GM18505 (cell line): Measurements from ENCODE around the gene FAF1.

Source experiments
- ATAC-seq: cut with Tn5 transposase; IDR thresholded peaks from one replicate; pipeline ENCODE4 v1.9.1; 2021; ENCODE audit not compliant: unreplicated experiment
- POLR2A ChIP-seq: IDR thresholded peaks from 4 replicates; pipeline ENCODE4 v1.6.1; 2011; ENCODE audit warnings: borderline replicate concordance; ENCODE audit not compliant: insufficient read depth, insufficient read length; ENCODE audit errors: extremely low read depth

The FAF1 gene

GRCh38 chr1:50493710-50494109 lies 466.4 kb downstream of the FAF1 start:
- no peak for TF ChIP-seq POLR2A
- no peak for ATAC-seq

GRCh38 chr1:50492142-50492541 lies 467.9 kb downstream of the FAF1 start:
- no peak for TF ChIP-seq POLR2A
- no peak for ATAC-seq

DNA sequence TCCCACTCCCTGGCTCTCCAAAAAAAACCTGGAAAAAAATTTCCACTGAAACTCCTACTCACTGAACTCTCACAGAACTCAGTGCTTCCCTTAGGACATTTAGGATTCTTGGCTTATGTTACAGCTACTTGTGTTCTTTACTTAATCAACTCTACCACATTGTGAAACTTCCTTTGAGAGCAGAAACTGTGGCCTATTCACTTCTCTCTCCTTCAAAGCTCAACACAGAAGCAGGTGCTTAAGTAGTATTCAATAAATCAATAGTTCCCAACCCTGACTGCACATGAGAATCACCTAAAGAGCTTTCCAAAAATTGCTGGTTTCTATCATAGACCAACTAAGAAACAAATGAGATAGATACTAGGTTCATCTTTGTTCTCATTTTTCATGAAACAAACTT lies 468.9 kb downstream of the FAF1 start:
- ATAC-seq, result no peak
- TF ChIP-seq POLR2A, result no peak

- no peak for TF ChIP-seq POLR2A
- ATAC-seq, result no peak
Measured at GRCh38 chr1:50490640-50491039, 469.4 kb downstream of the FAF1 start.

GRCh38 chr1:50488876-50489275 lies 471.2 kb downstream of the FAF1 start:
- ATAC-seq, result no peak

DNA sequence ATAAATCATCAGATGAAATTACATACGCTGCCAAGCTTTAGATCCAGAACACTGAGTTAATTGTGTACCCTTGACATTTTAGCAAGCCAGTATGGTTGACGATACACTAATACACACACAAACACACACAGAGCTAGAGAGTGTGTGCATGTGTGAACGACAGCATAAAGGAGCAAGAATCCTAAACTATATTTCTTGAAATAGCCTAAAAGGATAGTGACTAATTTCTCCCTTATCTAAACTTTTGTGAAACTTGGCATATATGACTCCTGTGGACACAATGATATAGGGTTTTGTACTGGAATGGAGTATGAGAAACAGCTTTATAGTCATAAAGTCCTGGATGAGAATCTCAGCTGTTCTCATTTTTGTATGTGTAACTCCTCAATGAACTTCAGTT lies 471.7 kb downstream of the FAF1 start:
- no peak for ATAC-seq
- no peak for TF ChIP-seq POLR2A

More at GRCh38 chr1:50488876-50489275, 471.2 kb downstream of the FAF1 start:
- no peak for TF ChIP-seq POLR2A

DNA sequence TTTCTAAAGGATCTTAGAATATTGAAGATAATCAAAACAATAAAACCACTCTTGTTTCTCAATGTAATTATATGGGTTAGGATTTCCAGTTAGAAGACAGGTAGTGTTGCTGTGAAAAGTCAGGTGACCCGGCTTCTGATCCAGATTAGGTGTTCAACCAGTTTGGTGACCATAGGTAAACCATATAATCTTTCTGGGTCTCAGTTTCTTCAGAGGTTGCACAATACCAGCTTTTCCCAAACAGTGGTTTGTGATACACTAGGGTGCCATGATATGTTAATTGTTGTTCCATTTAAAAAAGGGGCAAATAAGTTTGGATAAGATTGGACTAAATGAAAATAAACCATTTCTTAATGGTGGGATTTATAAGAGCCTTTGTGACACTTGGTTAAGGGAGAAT lies 472.3 kb downstream of the FAF1 start:
- ATAC-seq, result no peak
- no peak for TF ChIP-seq POLR2A

- no peak for ATAC-seq
- no peak for TF ChIP-seq POLR2A
Measured at GRCh38 chr1:50481142-50481736, 478.8 kb downstream of the FAF1 start.

DNA sequence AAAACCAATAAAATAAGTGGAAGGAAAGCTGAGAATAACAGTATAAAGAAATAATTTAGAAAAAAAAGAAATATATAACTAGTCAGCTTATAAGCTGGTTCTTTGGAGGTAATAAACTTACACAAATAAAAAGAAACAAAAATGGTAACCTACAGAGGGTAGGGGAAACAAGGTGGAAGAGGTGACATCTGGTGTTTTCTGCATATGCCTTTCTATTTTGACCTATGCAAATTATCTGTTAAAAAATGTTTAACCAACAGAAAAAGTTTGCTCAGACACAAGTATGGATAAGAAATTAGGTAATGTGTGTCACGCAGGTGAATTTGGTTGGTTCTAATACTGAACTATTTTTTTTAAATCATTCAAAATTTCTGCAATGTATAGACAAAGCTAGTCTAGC lies 483.3 kb downstream of the FAF1 start:
- ATAC-seq, result no peak
- TF ChIP-seq POLR2A, result no peak

GRCh38 chr1:50474859-50475809 lies 484.9 kb downstream of the FAF1 start:
- ATAC-seq, result no peak
- TF ChIP-seq POLR2A, result no peak

- no peak for TF ChIP-seq POLR2A
- ATAC-seq, result no peak
Measured at GRCh38 chr1:50473513-50473912, 486.6 kb downstream of the FAF1 start.

- no peak for TF ChIP-seq POLR2A
- no peak for ATAC-seq
Measured at GRCh38 chr1:50471967-50472366, 488.1 kb downstream of the FAF1 start.

- TF ChIP-seq POLR2A, result no peak
- no peak for ATAC-seq
Measured at GRCh38 chr1:50462964-50463363, 497.1 kb downstream of the FAF1 start.

DNA sequence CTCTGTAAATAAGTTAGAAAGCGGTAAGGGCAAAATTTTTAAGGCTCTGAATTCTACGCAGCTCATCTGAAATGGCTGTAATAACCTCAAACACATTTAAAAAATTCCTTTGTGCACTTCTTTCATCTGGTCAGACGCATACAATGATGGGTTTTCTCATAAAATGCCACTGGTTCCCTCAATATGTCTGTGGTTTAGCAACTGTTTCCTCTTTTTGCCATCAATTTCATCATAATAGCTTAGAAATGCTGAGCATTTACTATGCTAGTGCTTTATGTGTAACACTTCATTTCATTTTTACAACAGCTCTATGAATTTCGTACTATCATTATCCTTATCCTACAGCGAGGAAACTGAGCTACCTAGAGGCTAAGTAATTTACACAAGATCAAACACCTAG lies 501.6 kb downstream of the FAF1 start:
- TF ChIP-seq POLR2A, result no peak
- no peak for ATAC-seq
